Neural progenitor cell (in vitro differentiated cells): ENCODE measurements around the gene GATD1.

Source experiments
- EZH2phosphoT487 ChIP-seq: fragments of 200-600 bp; sonication (generic); IDR thresholded peaks from 2 replicates; pipeline ENCODE4 v1.6.1; 2017; ENCODE audit warnings: antibody characterized with exemption
- TF ChIP-seq, protein P1 (sequence below): fragments of 200-600 bp; sonication (generic); IDR thresholded peaks from 2 replicates; pipeline ENCODE4 v1.5.1; 2017; ENCODE audit warnings: antibody characterized with exemption, mild to moderate bottlenecking

GRCh38 chr11:761526-762108, 15.7 kb downstream of the GATD1 start:
- TF ChIP-seq, protein P1, sequence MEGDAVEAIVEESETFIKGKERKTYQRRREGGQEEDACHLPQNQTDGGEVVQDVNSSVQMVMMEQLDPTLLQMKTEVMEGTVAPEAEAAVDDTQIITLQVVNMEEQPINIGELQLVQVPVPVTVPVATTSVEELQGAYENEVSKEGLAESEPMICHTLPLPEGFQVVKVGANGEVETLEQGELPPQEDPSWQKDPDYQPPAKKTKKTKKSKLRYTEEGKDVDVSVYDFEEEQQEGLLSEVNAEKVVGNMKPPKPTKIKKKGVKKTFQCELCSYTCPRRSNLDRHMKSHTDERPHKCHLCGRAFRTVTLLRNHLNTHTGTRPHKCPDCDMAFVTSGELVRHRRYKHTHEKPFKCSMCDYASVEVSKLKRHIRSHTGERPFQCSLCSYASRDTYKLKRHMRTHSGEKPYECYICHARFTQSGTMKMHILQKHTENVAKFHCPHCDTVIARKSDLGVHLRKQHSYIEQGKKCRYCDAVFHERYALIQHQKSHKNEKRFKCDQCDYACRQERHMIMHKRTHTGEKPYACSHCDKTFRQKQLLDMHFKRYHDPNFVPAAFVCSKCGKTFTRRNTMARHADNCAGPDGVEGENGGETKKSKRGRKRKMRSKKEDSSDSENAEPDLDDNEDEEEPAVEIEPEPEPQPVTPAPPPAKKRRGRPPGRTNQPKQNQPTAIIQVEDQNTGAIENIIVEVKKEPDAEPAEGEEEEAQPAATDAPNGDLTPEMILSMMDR = no peak
- no peak for TF ChIP-seq EZH2phosphoT487
